GM12878 (cell line): ENCODE data around the gene USB1. TPM values are rescaled to one million over a fixed set of nuclear protein-coding genes. Genes with fewer than 3 reads are reported as not detected.

Source experiments
- ATAC-seq: fragments of 200-7000 bp; cut with Tn5 transposase; 3 replicates; pipeline ENCODE4 v1.9.1; 2020; ENCODE audit warnings: mild to moderate bottlenecking, moderate library complexity
- BruUV-seq: library from RNA; stranded (reverse); fragments of 400-500 nt; replicated peaks from 2 replicates; lab custom pipeline; 2021; lab: Mats Ljungman, UMichigan
- CTCF ChIA-PET: fragments of 300-600 bp; sonication (Branson Sonifier 250); formaldehyde crosslinking; extraction: SDS; loops from one replicate; lab custom pipeline; 2021; ENCODE audit warnings: inconsistent platforms; lab: Yijun Ruan, JAX
- POLR2A ChIA-PET: fragments of 350-600 bp; formaldehyde crosslinking; extraction: SDS; loops from one replicate; lab custom pipeline; 2021; ENCODE audit warnings: inconsistent platforms; lab: Charles Lee
- RAD21 ChIA-PET: fragments of 300-600 bp; sonication (Branson Sonifier 250); formaldehyde crosslinking; loops from one replicate; lab custom pipeline; 2023; ENCODE audit warnings: antibody characterized with exemption; ENCODE audit not compliant: unreplicated experiment; lab: Charles Lee
- SMC1A ChIA-PET: fragments of 300-600 bp; sonication (Branson Sonifier 250); formaldehyde crosslinking; loops from one replicate; lab custom pipeline; 2023; ENCODE audit not compliant: unreplicated experiment, uncharacterized antibody; lab: Charles Lee
- DNase-seq: peaks from one replicate; pipeline ENCODE4 v3.0.0-alpha.2; 2011; ENCODE audit warnings: low read depth, low spot score
- FAIRE-seq: peaks from 3 replicates; lab custom pipeline; 2011; peaks lifted over from hg19 to GRCh38; lab: Jason Lieb, UNC
- H2AFZ ChIP-seq: 2 replicates; pipeline ENCODE4 v1.6.0; 2011; ENCODE audit warnings: low read depth, low read length, control low read depth; ENCODE audit not compliant: control insufficient read depth
- H3K27ac ChIP-seq: 2 replicates; pipeline ENCODE4 v1.5.1; 2011; ENCODE audit warnings: control low read depth; ENCODE audit not compliant: control insufficient read depth, insufficient read depth
- H3K27me3 ChIP-seq, 2 experiments: replicated peaks in 1 of 2; 2 replicates each; pipeline versions ENCODE4 v1.6.0 to v1.6.1; 2011; ENCODE audit warnings: low read length in 1 of 2; ENCODE audit not compliant: control insufficient read depth in 2 of 2, insufficient read depth in 2 of 2
- H3K36me3 ChIP-seq, 2 experiments: 2 replicates each; pipeline ENCODE4 v1.5.1; 2011; ENCODE audit warnings: low read length in 1 of 2; ENCODE audit not compliant: control insufficient read depth in 2 of 2, insufficient read depth in 2 of 2
- H3K4me1 ChIP-seq: 2 replicates; pipeline ENCODE4 v1.6.1; 2011; ENCODE audit warnings: mild to moderate bottlenecking, low read length, moderate library complexity, mixed read lengths; ENCODE audit not compliant: control insufficient read depth, insufficient read depth
- H3K4me2 ChIP-seq: 2 replicates; pipeline ENCODE4 v1.6.0; 2011; ENCODE audit warnings: control low read depth; ENCODE audit not compliant: control insufficient read depth, insufficient read depth
- H3K4me3 ChIP-seq: fragments of 200-600 bp; sonication (generic); 2 replicates; pipeline ENCODE4 v1.5.1; 2016
- H3K79me2 ChIP-seq: 2 replicates; pipeline ENCODE4 v1.6.0; 2011; ENCODE audit warnings: low read length; ENCODE audit not compliant: control insufficient read depth, insufficient read depth
- H3K9ac ChIP-seq: 2 replicates; pipeline ENCODE4 v1.8.0; 2011; ENCODE audit warnings: low read length, control low read depth, mixed read lengths; ENCODE audit not compliant: control insufficient read depth, insufficient read depth
- H3K9me3 ChIP-seq: replicated peaks from 3 replicates; pipeline ENCODE4 v1.5.1; 2011; ENCODE audit warnings: mild to moderate bottlenecking, low read length; ENCODE audit not compliant: control insufficient read depth, insufficient read depth
- H4K20me1 ChIP-seq: 2 replicates; pipeline ENCODE4 v1.6.0; 2011; ENCODE audit not compliant: control insufficient read depth, insufficient read depth
- ATF3 ChIP-seq: IDR thresholded peaks from 2 replicates; pipeline ENCODE4 v1.6.1; 2011; ENCODE audit warnings: low read depth, mild to moderate bottlenecking, low read length, moderate library complexity, borderline replicate concordance; ENCODE audit errors: extremely low read depth
- BCL11A ChIP-seq: IDR thresholded peaks from 2 replicates; pipeline ENCODE4 v1.6.1; 2011; ENCODE audit warnings: low read depth, low read length
- BMI1 ChIP-seq: fragments of 450-650 bp; IDR thresholded peaks from 2 replicates; pipeline ENCODE4 v1.6.1; 2016; ENCODE audit warnings: mild to moderate bottlenecking, moderate library complexity, borderline replicate concordance
- CBX3 ChIP-seq: fragments of 200-600 bp; sonication (generic); IDR thresholded peaks from 2 replicates; pipeline ENCODE4 v1.6.1; 2016; ENCODE audit warnings: low read depth, borderline replicate concordance
- CHD2 ChIP-seq: IDR thresholded peaks from 2 replicates; pipeline ENCODE4 v1.6.1; 2011; ENCODE audit warnings: low read depth, low read length, improper control_type of control experiment, borderline replicate concordance
- E2F8 ChIP-seq: fragments of 450-650 bp; IDR thresholded peaks from 2 replicates; pipeline ENCODE4 v1.6.1; 2018; ENCODE audit warnings: mild to moderate bottlenecking, low read depth, moderate library complexity; ENCODE audit not compliant: partially characterized antibody
- E4F1 ChIP-seq: fragments of 450-650 bp; IDR thresholded peaks from 2 replicates; pipeline ENCODE4 v1.6.1; 2018; ENCODE audit warnings: borderline replicate concordance, mild to moderate bottlenecking; ENCODE audit not compliant: partially characterized antibody
- GABPA ChIP-seq: IDR thresholded peaks from 2 replicates; pipeline ENCODE4 v1.6.1; 2014; ENCODE audit warnings: antibody characterized with exemption, low read depth, mild to moderate bottlenecking, inconsistent platforms
- MTA2 ChIP-seq: fragments of 450-650 bp; IDR thresholded peaks from 2 replicates; pipeline ENCODE4 v1.6.1; 2016; ENCODE audit warnings: low read depth, mild to moderate bottlenecking, moderate library complexity
- NBN ChIP-seq: fragments of 450-650 bp; IDR thresholded peaks from 2 replicates; pipeline ENCODE4 v1.6.1; 2016
- NR2C1 ChIP-seq: fragments of 450-650 bp; IDR thresholded peaks from 2 replicates; pipeline ENCODE4 v1.6.1; 2017; ENCODE audit warnings: antibody characterized with exemption, mild to moderate bottlenecking, moderate library complexity
- PAX8 ChIP-seq: fragments of 450-650 bp; IDR thresholded peaks from 2 replicates; pipeline ENCODE4 v1.6.1; 2017; ENCODE audit warnings: mild to moderate bottlenecking, moderate library complexity
- PBX3 ChIP-seq: IDR thresholded peaks from 2 replicates; pipeline ENCODE4 v1.6.1; 2011; ENCODE audit warnings: mild to moderate bottlenecking, low read depth, low read length, moderate library complexity; ENCODE audit not compliant: insufficient replicate concordance
- STAT1 ChIP-seq: fragments of 450-650 bp; conservative IDR thresholded peaks from 2 replicates; pipeline ENCODE4 v1.6.1; 2014; ENCODE audit warnings: antibody characterized with exemption, mild to moderate bottlenecking
- SUZ12 ChIP-seq: fragments of 200-600 bp; sonication (generic); IDR thresholded peaks from one replicate; pipeline ENCODE4 v1.6.1; 2018; ENCODE audit warnings: antibody characterized with exemption, mild to moderate bottlenecking; ENCODE audit not compliant: unreplicated experiment
- WGBS: methylation state at CpG from one replicate; pipeline ENCODE4 v1.1.6; 2016; ENCODE audit warnings: low lambda C conversion rate; ENCODE audit not compliant: insufficient replicate concordance, insufficient coverage; ENCODE audit errors: missing lambda C conversion rate; 5-methylcytosine and 5-hydroxymethylcytosine counted together
- in situ Hi-C: fragments of 300-500 bp; cut with MboI; formaldehyde crosslinking; loops from 9 replicates; pipeline ENCODE4 v1.14.3; 2018; ENCODE audit warnings: mixed read lengths
- intact Hi-C: fragments of 100-400 bp; cut with micrococcal nuclease; formaldehyde crosslinking; loops from one replicate; pipeline ENCODE4 v1.14.2; 2022; ENCODE audit not compliant: unreplicated experiment
- polyA plus RNA-seq, 11 experiments: library from polyadenylated mRNA; depleted of rRNA in 4 of 11; unstranded in 6 of 11; stranded (reverse) in 5 of 11; fragments of >200 nt; fragmentation: Nextera tagmentation in 4 of 11; fragmentation: Illumina TruSeq in 1 of 11; extraction: Ambion mirVana in 4 of 11; extraction: Trizol in 1 of 11; gene quantifications; 1 replicate in 1 of 11; 2 replicates in 10 of 11; pipeline versions ENCODE4 v1.2.1 to v1.2.3, GENCODE V29; 2011 to 2016; ENCODE audit warnings: inconsistent platforms in 2 of 11, missing spikeins in 2 of 11, low read depth in 1 of 11
- total RNA-seq, 4 experiments: library from RNA; depleted of rRNA in 3 of 4; stranded (reverse); fragments of >200 nt in 3 of 4; fragmentation: Illumina TruSeq in 1 of 4; extraction: Trizol in 1 of 4; gene quantifications; 2 replicates each; pipeline versions ENCODE4 v1.2.1 to v1.2.3, GENCODE V29; 2013 to 2021

The USB1 gene
- total and polyA plus RNA-seq, 10 of the 15 experiments (the other 5 are each of a cell fraction or from before 2014, with no cell fraction given) = 7.9 to 72.2 (median 41.6) TPM

GRCh38 chr16:57982385-57982784 is 18.8 kb upstream of the USB1 start (continued):
- TF ChIP-seq E2F8 (no peak), MTA2 (no peak), E4F1 (no peak), PAX8 (no peak)

GRCh38 chr16:57984443-57985203 is 16.6 kb upstream of the USB1 start:
- no peak overlapping the region for H3K9ac ChIP-seq
- CTCF ChIA-PET = no interaction called here
- TF ChIP-seq BCL11A (no peak), BMI1 (no peak), NR2C1 (no peak), NBN (no peak), CBX3 (no peak), CHD2 (no peak), GABPA (no peak), SUZ12 (no peak), STAT1 (no peak), PBX3 (no peak), ATF3 (no peak)

More at GRCh38 chr16:57984443-57985203, 16.6 kb upstream of the USB1 start:
- Histone ChIP-seq H3K27ac (no peak overlapping the region), H3K36me3 (no peaks in the 10 kb centered on the region), H3K27me3 (no peaks in the 10 kb centered on the region; a peak in 2 of 4 replicates), H2AFZ (peak overlapping the region; percentile 67), H3K4me3 (peak overlapping the region; percentile 39; the same call in 1 of the 2 replicates), H3K79me2 (no peaks in the 10 kb centered on the region), H3K4me1 (no peaks in the 10 kb centered on the region; the same call in 1 of the 2 replicates), H3K9me3 (no peaks in the 10 kb centered on the region), H3K4me2 (peak overlapping the region; percentile 81; the same call in 1 of the 2 replicates), H4K20me1 (no peaks in the 10 kb centered on the region)
- DNase-seq (no peak), ATAC-seq (peak; percentile 71), FAIRE-seq (no peak)
- intact Hi-C loops (no loop called here), in situ Hi-C loops (no loop called here)
- ChIA-PET POLR2A (no interaction called here), SMC1A (no interaction called here), RAD21 (no interaction called here)
- BruUV-seq = no TSS peak
- WGBS = 20% methylated on average over 53 of the region's 64 CpGs
